ENCODE measurements around the gene DCBLD2.

DNA sequence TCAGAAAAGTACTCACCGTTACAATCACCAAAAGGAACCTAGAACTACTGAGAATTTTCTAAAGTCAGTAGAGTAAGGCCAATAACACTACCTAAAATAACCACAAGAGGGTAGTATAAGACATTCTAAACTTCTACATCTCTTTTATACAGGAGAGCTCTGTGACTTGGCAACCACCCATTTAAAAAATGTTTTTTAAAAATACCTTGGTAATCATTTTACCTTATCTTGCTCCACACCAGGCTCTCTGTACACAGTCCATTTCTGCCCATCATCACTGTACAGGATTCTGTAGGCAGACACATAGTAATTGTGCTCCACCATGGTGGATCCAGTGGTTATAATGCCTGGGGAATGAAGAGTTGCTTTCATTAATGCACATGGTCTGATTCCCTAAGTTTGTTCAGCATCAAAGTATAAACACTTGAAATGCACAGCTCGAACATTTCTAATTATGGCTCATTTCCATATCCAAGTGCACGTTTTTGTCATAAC, 83.9 kb downstream of the DCBLD2 start:
- TF ChIP-seq KDM5B (CRISPR knock-in tag; IDR thresholded peaks at IDR 0.05; ENCODE audit: borderline replicate concordance) (no peak), ZFYVE20 (CRISPR knock-in tag; IDR thresholded peaks at IDR 0.05; ENCODE audit: borderline replicate concordance, low read depth) (no peak), ZZZ3 (CRISPR knock-in tag; IDR thresholded peaks at IDR 0.05; ENCODE audit: borderline replicate concordance) (no peak)
- TF ChIP-seq, protein P1, sequence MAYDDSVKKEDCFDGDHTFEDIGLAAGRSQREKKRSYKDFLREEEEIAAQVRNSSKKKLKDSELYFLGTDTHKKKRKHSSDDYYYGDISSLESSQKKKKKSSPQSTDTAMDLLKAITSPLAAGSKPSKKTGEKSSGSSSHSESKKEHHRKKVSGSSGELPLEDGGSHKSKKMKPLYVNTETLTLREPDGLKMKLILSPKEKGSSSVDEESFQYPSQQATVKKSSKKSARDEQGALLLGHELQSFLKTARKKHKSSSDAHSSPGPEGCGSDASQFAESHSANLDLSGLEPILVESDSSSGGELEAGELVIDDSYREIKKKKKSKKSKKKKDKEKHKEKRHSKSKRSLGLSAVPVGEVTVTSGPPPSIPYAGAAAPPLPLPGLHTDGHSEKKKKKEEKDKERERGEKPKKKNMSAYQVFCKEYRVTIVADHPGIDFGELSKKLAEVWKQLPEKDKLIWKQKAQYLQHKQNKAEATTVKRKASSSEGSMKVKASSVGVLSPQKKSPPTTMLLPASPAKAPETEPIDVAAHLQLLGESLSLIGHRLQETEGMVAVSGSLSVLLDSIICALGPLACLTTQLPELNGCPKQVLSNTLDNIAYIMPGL (CRISPR knock-in tag; IDR thresholded peaks at IDR 0.05; ENCODE audit: borderline replicate concordance in 1 of 2, low read depth in 1 of 2) = no peak

Measured in HepG2 (cell line).